Smooth muscle cell (in vitro differentiated cells): ENCODE measurements around the gene CCDC33. TPM values are rescaled to one million over a fixed set of nuclear protein-coding genes. Genes with fewer than 3 reads are reported as not detected.

Source experiments
- DNase-seq: peaks from one replicate; lab custom pipeline; 2025; ENCODE audit not compliant: unreplicated experiment; lab: John Stamatoyannopoulos, UW
- H2AFZ ChIP-seq: fragments of 200-600 bp; sonication (generic); 2 replicates; pipeline ENCODE4 v1.6.0; 2016; ENCODE audit warnings: antibody characterized with exemption, low read depth, mild to moderate bottlenecking
- H3F3A ChIP-seq: fragments of 200-600 bp; sonication (generic); 2 replicates; pipeline ENCODE4 v1.6.0; 2017; ENCODE audit warnings: antibody characterized with exemption, low read depth
- H3K27ac ChIP-seq: fragments of 200-600 bp; sonication (generic); 2 replicates; pipeline ENCODE4 v1.5.1; 2016; ENCODE audit warnings: low read depth, mild to moderate bottlenecking
- H3K27me3 ChIP-seq: fragments of 200-600 bp; sonication (generic); 2 replicates; pipeline ENCODE4 v1.6.1; 2016; ENCODE audit warnings: low read depth, mild to moderate bottlenecking
- H3K36me3 ChIP-seq: fragments of 200-600 bp; sonication (generic); 2 replicates; pipeline ENCODE4 v1.5.1; 2016; ENCODE audit warnings: low read depth
- H3K4me1 ChIP-seq: fragments of 200-600 bp; sonication (generic); 2 replicates; pipeline ENCODE4 v1.5.1; 2016; ENCODE audit warnings: low read depth
- H3K4me2 ChIP-seq: fragments of 200-600 bp; sonication (generic); 2 replicates; pipeline ENCODE4 v1.6.0; 2016; ENCODE audit warnings: mild to moderate bottlenecking
- H3K4me3 ChIP-seq: fragments of 200-600 bp; sonication (generic); 2 replicates; pipeline ENCODE4 v1.5.1; 2016; ENCODE audit warnings: mild to moderate bottlenecking
- H3K79me2 ChIP-seq: fragments of 200-600 bp; sonication (generic); 2 replicates; pipeline ENCODE4 v1.6.0; 2016; ENCODE audit warnings: low read depth, mild to moderate bottlenecking
- H3K9ac ChIP-seq: fragments of 200-600 bp; sonication (generic); 2 replicates; pipeline ENCODE4 v1.6.0; 2016; ENCODE audit warnings: low read depth
- H3K9me3 ChIP-seq: fragments of 200-600 bp; sonication (generic); replicated peaks from 2 replicates; pipeline ENCODE4 v1.5.1; 2016; ENCODE audit warnings: low read depth
- H4K20me1 ChIP-seq: fragments of 200-600 bp; sonication (generic); 2 replicates; pipeline ENCODE4 v1.6.0; 2016; ENCODE audit warnings: low read depth
- WGBS: methylation state at CpG from one replicate; pipeline ENCODE4 v1.1.7; 2016; ENCODE audit warnings: low lambda C conversion rate; 5-methylcytosine and 5-hydroxymethylcytosine counted together
- polyA plus RNA-seq: library from polyadenylated mRNA; unstranded; fragments of >200 nt; fragmentation: Nextera tagmentation; extraction: Ambion mirVana; gene quantifications from 2 replicates; pipeline ENCODE4 v1.2.1, GENCODE V29; 2016
- total RNA-seq: library from RNA; depleted of rRNA; stranded (reverse); fragments of >200 nt; gene quantifications from 2 replicates; pipeline ENCODE4 v1.2.3, GENCODE V29; 2014
- TF ChIP-seq, protein P1 (sequence below): fragments of 200-600 bp; sonication (generic); IDR thresholded peaks from 2 replicates; pipeline ENCODE4 v1.5.1; 2017; ENCODE audit warnings: borderline replicate concordance, mild to moderate bottlenecking, antibody characterized with exemption; ENCODE audit not compliant: insufficient read depth, poor library complexity, severe bottlenecking

The CCDC33 gene
- total RNA-seq (2.1 and 3.8 TPM in 2 replicates), polyA plus RNA-seq (5.8 and 10.0 TPM in 2 replicates)

DNA sequence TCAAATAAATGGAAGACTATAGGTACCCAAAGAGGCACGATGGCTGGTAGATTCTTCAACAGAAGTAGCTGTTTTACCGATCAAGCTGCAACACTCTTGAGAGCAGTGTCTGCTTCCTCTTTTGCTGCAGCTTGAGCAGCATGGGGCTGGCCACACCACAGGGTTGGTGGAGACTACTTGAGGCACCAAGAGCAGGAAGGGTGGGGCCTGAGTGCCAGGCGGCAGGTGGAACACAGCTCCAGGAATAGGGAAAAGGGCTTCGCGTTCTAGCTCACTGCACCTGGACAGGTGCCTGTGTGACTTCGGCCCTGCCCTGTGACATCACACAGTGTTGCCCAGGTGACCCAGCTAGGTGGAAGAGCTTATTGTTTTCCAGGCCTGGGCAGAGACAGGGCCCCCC is at the start of gene CCDC33:
Gene CCDC33, plus strand, starts transcription at position 365 of the 400 bp plus-strand sequence. CDS start 394 bp downstream, outside the sequence.
- no peaks in the 10 kb centered on the region for H4K20me1 ChIP-seq
- no peak within 1 kb of the TSS for H3K27ac ChIP-seq
- H3K27me3 ChIP-seq, result no peaks in the 10 kb centered on the region
- H3K4me3 ChIP-seq, result no peak within 1 kb of the TSS
- H3K79me2 ChIP-seq, result no peaks in the 10 kb centered on the region
- no peak for DNase-seq
- H3K4me2 ChIP-seq, result no peak within 1 kb of the TSS
- TF ChIP-seq, protein P1, sequence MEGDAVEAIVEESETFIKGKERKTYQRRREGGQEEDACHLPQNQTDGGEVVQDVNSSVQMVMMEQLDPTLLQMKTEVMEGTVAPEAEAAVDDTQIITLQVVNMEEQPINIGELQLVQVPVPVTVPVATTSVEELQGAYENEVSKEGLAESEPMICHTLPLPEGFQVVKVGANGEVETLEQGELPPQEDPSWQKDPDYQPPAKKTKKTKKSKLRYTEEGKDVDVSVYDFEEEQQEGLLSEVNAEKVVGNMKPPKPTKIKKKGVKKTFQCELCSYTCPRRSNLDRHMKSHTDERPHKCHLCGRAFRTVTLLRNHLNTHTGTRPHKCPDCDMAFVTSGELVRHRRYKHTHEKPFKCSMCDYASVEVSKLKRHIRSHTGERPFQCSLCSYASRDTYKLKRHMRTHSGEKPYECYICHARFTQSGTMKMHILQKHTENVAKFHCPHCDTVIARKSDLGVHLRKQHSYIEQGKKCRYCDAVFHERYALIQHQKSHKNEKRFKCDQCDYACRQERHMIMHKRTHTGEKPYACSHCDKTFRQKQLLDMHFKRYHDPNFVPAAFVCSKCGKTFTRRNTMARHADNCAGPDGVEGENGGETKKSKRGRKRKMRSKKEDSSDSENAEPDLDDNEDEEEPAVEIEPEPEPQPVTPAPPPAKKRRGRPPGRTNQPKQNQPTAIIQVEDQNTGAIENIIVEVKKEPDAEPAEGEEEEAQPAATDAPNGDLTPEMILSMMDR, result no peak
- H3F3A ChIP-seq, result no peaks in the 10 kb centered on the region
- peaks cover 11% of the 10 kb centered on the region for H3K4me1 ChIP-seq
- H3K9me3 ChIP-seq, result no peaks in the 10 kb centered on the region
- no peaks in the 10 kb centered on the region for H3K36me3 ChIP-seq
- H2AFZ ChIP-seq, result no peak within 1 kb of the TSS
- H3K9ac ChIP-seq, result no peak within 1 kb of the TSS
- 94% methylated on average over 6 of the region's 6 CpGs for WGBS

DNA sequence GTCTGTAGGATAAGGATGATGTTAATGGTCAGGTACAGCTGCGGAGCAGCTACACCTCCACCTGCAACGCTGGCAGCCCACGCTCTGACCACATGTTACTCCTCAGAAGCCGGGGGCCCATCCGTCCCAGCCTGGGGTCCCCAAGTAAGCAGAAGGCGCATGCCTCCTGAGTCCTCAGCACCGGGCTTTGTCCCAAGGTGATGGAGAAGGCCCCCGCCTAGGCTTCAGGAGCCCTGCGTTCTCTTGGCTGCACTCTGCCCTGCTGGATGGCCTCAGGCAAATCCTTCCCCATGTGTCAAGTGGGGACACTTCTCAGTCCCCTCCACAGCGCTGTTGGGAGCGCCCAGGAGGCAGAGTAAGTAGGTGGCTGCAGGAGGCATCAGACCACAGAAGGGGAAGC is 47.9 kb upstream of the CCDC33 start:
- H3K27me3 ChIP-seq, result no peaks in the 10 kb centered on the region
- no peak overlapping the region for H3K27ac ChIP-seq
- H3K79me2 ChIP-seq, result no peaks in the 10 kb centered on the region
- H3F3A ChIP-seq, result peaks cover 11% of the 10 kb centered on the region
- H3K36me3 ChIP-seq, result no peaks in the 10 kb centered on the region
- no peak overlapping the region for H3K4me2 ChIP-seq
- DNase-seq, result no peak
- no peaks in the 10 kb centered on the region for H3K9me3 ChIP-seq
- 95% methylated on average over 11 of the region's 11 CpGs for WGBS
- no peaks in the 10 kb centered on the region for H4K20me1 ChIP-seq
- TF ChIP-seq, protein P1, result no peak
- peaks cover 17% of the 10 kb centered on the region for H3K4me1 ChIP-seq
- no peak overlapping the region for H3K9ac ChIP-seq
- no peak overlapping the region for H2AFZ ChIP-seq
- H3K4me3 ChIP-seq, result no peak overlapping the region

GRCh38 chr15:74191798-74192197 is 44.3 kb upstream of the CCDC33 start:
- Histone ChIP-seq H3K27me3 (no peaks in the 10 kb centered on the region), H3K4me3 (no peak overlapping the region), H3K9ac (no peak overlapping the region), H3K4me1 (peaks cover 21% of the 10 kb centered on the region), H3K79me2 (peaks cover 8% of the 10 kb centered on the region), H3K4me2 (no peak overlapping the region), H2AFZ (no peak overlapping the region), H3K9me3 (no peaks in the 10 kb centered on the region), H3K36me3 (no peaks in the 10 kb centered on the region), H3F3A (peaks cover 29% of the 10 kb centered on the region), H3K27ac (peak overlapping the region; percentile 61), H4K20me1 (peaks cover 13% of the 10 kb centered on the region)
- DNase-seq, result no peak
- WGBS, result 74% methylated on average over 3 of the region's 3 CpGs
- TF ChIP-seq, protein P1, result no peak

DNA sequence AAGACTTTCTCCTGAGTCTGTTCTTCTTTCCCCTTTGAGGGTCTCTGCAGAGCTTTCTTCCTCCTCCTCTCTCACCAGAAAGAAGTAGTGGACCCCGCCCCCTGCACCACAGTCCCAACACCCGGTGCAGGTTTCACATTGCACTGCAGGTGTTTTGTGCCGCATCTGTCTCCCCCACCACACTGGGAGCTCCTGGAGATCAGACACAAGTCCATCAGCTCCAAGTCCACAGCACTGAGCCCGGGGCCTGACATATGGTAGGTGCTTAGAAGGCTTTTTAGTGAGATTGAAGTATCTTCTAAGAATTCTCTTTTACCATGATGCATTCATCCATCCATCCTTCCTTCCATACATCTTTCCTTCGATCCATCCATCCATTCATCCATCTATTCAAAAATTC is 43.4 kb upstream of the CCDC33 start:
- Histone ChIP-seq H3K27me3 (no peaks in the 10 kb centered on the region), H3K9me3 (no peaks in the 10 kb centered on the region), H3F3A (peaks cover 34% of the 10 kb centered on the region), H3K4me1 (peaks cover 21% of the 10 kb centered on the region), H4K20me1 (peaks cover 23% of the 10 kb centered on the region), H2AFZ (no peak overlapping the region), H3K27ac (peak overlapping the region; percentile 61), H3K79me2 (peaks cover 17% of the 10 kb centered on the region), H3K36me3 (no peaks in the 10 kb centered on the region), H3K9ac (no peak overlapping the region), H3K4me3 (no peak overlapping the region), H3K4me2 (peak overlapping the region; percentile 12)
- WGBS, result 91% methylated on average over 5 of the region's 5 CpGs
- no peak for DNase-seq
- TF ChIP-seq, protein P1, result no peak
